ENCODE results near the gene RSL1D1. TPM values are rescaled to one million over a fixed set of nuclear protein-coding genes. Genes with fewer than 3 reads are reported as not detected.

RSL1D1 gene
- total RNA-seq, 1 experiment from 2014 or later = 195 TPM

DNA sequence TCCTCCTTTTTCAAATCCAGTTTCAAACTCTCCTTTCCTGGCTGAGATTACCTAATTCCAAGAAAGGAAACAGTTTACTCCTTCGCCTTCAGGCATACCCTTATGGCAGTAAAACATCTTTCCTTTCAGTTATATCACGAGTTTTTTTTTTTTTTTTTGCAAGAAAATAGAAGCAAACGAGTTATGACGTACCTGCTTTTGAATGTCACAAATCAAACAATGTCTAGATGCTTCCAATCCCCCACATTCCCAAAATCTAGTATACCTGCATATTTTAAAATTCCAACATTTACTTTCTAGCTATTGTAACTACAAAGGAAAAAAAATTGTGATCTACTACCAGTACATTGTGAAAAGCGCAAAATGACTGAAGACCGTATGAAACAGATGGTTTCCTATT lies 35.5 kb upstream of the RSL1D1 start:
- no peaks in the 10 kb centered on the region for H3K4me1 ChIP-seq (ENCODE audit: control insufficient read depth, insufficient read depth, low read length)
- DNase-seq (ENCODE audit: low read depth, low spot score) (no peak), ATAC-seq (no peak)
- intact Hi-C loops (cut with micrococcal nuclease; ENCODE audit: unreplicated experiment) = no loop called here
- ChIA-PET POLR2A (no interaction called here), CTCF (no interaction called here)
- BruUV-seq (replicated peaks) = no TSS peak
- no peak overlapping the region for H3K4me3 ChIP-seq (ENCODE audit: low read depth in 2 of 2, low read length in 2 of 2)
- in situ Hi-C loops (cut with HindIII; ENCODE audit: low pct_unique_long_range_greater_than_20kb, low sequenced_read_pairs) = no loop called here
- no peaks in the 10 kb centered on the region for H3K9me3 ChIP-seq (ENCODE audit: control insufficient read depth, insufficient read depth, low read depth, low read length)
- H3K27me3 ChIP-seq (ENCODE audit: control insufficient read depth, insufficient read depth, low read length) = no peaks in the 10 kb centered on the region
- peaks cover 38% of the 10 kb centered on the region for H3K36me3 ChIP-seq (ENCODE audit: control insufficient read depth, insufficient read depth, low read length)
- TF ChIP-seq, protein P1, sequence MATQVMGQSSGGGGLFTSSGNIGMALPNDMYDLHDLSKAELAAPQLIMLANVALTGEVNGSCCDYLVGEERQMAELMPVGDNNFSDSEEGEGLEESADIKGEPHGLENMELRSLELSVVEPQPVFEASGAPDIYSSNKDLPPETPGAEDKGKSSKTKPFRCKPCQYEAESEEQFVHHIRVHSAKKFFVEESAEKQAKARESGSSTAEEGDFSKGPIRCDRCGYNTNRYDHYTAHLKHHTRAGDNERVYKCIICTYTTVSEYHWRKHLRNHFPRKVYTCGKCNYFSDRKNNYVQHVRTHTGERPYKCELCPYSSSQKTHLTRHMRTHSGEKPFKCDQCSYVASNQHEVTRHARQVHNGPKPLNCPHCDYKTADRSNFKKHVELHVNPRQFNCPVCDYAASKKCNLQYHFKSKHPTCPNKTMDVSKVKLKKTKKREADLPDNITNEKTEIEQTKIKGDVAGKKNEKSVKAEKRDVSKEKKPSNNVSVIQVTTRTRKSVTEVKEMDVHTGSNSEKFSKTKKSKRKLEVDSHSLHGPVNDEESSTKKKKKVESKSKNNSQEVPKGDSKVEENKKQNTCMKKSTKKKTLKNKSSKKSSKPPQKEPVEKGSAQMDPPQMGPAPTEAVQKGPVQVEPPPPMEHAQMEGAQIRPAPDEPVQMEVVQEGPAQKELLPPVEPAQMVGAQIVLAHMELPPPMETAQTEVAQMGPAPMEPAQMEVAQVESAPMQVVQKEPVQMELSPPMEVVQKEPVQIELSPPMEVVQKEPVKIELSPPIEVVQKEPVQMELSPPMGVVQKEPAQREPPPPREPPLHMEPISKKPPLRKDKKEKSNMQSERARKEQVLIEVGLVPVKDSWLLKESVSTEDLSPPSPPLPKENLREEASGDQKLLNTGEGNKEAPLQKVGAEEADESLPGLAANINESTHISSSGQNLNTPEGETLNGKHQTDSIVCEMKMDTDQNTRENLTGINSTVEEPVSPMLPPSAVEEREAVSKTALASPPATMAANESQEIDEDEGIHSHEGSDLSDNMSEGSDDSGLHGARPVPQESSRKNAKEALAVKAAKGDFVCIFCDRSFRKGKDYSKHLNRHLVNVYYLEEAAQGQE (IDR thresholded peaks at IDR 0.05; ENCODE audit: insufficient read depth in 1 of 2, low read depth in 2 of 2, low read length in 1 of 2) = no peak
- TF ChIP-seq POLR2AphosphoS5 (IDR thresholded peaks at IDR 0.05; ENCODE audit: low read depth, low read length) (no peak), SIN3A (IDR thresholded peaks at IDR 0.05; ENCODE audit: borderline replicate concordance, insufficient read depth, low read depth, low read length) (no peak), TCF7L2 (IDR thresholded peaks at IDR 0.05; ENCODE audit: low read depth, low read length) (no peak)
- TF ChIP-seq, protein P2, sequence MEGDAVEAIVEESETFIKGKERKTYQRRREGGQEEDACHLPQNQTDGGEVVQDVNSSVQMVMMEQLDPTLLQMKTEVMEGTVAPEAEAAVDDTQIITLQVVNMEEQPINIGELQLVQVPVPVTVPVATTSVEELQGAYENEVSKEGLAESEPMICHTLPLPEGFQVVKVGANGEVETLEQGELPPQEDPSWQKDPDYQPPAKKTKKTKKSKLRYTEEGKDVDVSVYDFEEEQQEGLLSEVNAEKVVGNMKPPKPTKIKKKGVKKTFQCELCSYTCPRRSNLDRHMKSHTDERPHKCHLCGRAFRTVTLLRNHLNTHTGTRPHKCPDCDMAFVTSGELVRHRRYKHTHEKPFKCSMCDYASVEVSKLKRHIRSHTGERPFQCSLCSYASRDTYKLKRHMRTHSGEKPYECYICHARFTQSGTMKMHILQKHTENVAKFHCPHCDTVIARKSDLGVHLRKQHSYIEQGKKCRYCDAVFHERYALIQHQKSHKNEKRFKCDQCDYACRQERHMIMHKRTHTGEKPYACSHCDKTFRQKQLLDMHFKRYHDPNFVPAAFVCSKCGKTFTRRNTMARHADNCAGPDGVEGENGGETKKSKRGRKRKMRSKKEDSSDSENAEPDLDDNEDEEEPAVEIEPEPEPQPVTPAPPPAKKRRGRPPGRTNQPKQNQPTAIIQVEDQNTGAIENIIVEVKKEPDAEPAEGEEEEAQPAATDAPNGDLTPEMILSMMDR (IDR thresholded peaks at IDR 0.05) = no peak
- no peak overlapping the region for H3K27ac ChIP-seq (ENCODE audit: low read length)

GRCh38 chr16:11884035-11884434 lies 32.7 kb upstream of the RSL1D1 start:
- no peaks in the 10 kb centered on the region for H3K4me1 ChIP-seq (ENCODE audit: control insufficient read depth, insufficient read depth, low read length)
- no peak overlapping the region for H3K27ac ChIP-seq (ENCODE audit: low read length)
- ATAC-seq = no peak
- no peaks in the 10 kb centered on the region for H3K27me3 ChIP-seq (ENCODE audit: control insufficient read depth, insufficient read depth, low read length)
- in situ Hi-C loops (cut with HindIII; ENCODE audit: low pct_unique_long_range_greater_than_20kb, low sequenced_read_pairs) = no loop called here
- CTCF ChIA-PET = no interaction called here
- POLR2A ChIA-PET = no interaction called here
- intact Hi-C loops (cut with micrococcal nuclease; ENCODE audit: unreplicated experiment) = no loop called here
- no peaks in the 10 kb centered on the region for H3K9me3 ChIP-seq (ENCODE audit: control insufficient read depth, insufficient read depth, low read depth, low read length)
- BruUV-seq (replicated peaks) = no TSS peak
- DNase-seq (ENCODE audit: low read depth, low spot score) = no peak
- no peak overlapping the region for H3K4me3 ChIP-seq (ENCODE audit: low read depth in 2 of 2, low read length in 2 of 2)
- no peak for TF ChIP-seq SIN3A (IDR thresholded peaks at IDR 0.05; ENCODE audit: borderline replicate concordance, insufficient read depth, low read depth, low read length)
- TF ChIP-seq POLR2AphosphoS5 (IDR thresholded peaks at IDR 0.05; ENCODE audit: low read depth, low read length) = no peak
- TF ChIP-seq, protein P1 (IDR thresholded peaks at IDR 0.05; ENCODE audit: insufficient read depth in 1 of 2, low read depth in 2 of 2, low read length in 1 of 2) = no peak
- no peak for TF ChIP-seq TCF7L2 (IDR thresholded peaks at IDR 0.05; ENCODE audit: low read depth, low read length)
- TF ChIP-seq, protein P2 (IDR thresholded peaks at IDR 0.05) = no peak
- H3K36me3 ChIP-seq (ENCODE audit: control insufficient read depth, insufficient read depth, low read length) = peaks cover 39% of the 10 kb centered on the region
